ENCODE data around the gene VIPR1.

Gene VIPR1, protein sequence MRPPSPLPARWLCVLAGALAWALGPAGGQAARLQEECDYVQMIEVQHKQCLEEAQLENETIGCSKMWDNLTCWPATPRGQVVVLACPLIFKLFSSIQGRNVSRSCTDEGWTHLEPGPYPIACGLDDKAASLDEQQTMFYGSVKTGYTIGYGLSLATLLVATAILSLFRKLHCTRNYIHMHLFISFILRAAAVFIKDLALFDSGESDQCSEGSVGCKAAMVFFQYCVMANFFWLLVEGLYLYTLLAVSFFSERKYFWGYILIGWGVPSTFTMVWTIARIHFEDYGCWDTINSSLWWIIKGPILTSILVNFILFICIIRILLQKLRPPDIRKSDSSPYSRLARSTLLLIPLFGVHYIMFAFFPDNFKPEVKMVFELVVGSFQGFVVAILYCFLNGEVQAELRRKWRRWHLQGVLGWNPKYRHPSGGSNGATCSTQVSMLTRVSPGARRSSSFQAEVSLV

GRCh38 chr3:42502429-42503250, at the start of gene VIPR1:
VIPR1 (plus strand) TSS chr3:42502643; CDS start chr3:42502736, 93 bp downstream.
- DNase-seq (ENCODE audit: low read depth): peak; percentile 84

- no peak for DNase-seq (ENCODE audit: low read depth)
These were observed 46.2 kb upstream of the VIPR1 start for GRCh38 chr3:42456211-42456610.

DNA sequence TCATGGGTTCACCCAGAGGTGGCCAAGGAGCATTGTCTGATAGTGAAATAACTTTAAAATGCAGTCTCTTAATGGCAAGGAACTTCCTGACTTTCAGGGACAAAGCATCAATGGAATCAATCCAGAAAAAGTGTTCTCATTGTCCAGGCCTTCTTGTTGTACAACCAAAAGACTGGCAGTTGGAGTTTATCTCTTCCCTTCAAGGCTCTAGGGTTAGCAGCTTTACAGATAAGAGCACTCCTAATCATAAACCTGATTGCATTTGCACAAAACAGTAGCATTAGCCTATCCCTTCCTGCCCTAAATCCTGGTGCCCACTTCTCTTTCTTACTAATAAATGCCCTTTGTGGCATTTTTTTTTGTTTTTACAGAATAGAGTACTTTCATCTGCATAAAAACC, 43.3 kb upstream of the VIPR1 start:
- no peak for DNase-seq (ENCODE audit: low read depth)

DNA sequence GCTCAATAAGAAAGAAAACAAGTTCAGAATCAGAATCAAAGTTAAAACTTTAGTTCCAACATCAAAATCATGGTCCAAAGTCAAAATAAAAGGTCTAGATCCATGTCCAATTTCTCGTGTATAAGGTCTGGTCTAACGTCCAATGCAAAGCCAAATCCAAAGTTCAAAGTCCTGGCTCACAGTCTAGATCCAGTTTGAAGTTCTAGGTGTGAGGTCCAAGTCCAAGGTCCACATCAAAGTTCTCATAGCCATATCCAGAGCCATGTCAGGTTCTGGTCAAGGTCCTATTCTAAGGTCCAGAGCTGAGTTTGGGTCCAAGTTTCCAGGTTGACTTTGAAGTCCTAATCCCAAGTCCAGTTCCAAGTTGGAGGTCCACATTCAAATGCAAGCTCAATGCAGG, 40.7 kb upstream of the VIPR1 start:
- no peak for DNase-seq (ENCODE audit: low read depth)

DNA sequence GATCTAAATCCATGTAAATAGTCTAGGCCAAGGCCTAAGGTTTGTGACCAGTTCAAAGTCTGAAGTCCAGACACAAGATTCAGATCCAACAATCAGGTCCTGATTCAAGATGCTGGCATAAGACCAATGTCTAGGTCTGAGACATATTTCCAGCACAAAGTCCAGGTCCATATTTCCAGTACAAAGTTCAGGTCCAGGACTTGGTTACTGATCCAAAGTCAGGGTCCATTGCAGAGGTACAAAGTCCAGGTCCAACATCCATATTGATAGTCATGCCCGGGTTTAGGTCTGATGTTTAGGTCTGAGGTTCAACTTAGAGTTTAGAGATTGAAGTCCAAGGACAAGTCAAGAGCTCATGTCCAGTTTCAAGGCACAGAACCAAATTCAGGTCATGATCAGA, 39.4 kb upstream of the VIPR1 start:
- no peak for DNase-seq (ENCODE audit: low read depth)

- DNase-seq (ENCODE audit: low read depth): no peak
These were observed 34.3 kb upstream of the VIPR1 start for GRCh38 chr3:42468111-42468510.

DNA sequence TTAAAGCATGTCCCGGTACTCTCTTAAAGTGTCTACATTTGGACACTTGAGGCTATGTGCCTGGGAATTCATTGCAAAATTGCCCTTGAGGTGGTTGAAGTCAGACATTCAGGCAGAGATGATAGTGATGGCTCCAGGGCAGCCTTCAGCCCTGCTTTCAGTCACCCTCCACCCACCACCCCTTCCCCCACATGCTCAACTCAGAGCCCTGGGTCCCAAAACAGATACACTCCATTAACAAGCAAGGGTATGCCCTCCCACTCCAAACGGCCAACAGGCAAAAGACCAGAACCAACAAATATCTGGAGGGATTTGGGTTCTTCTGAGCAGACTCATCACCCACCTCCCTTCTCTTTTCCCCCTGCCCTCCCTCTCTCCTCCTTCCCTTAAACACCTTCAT, 29.9 kb upstream of the VIPR1 start:
- DNase-seq (ENCODE audit: low read depth): no peak

DNA sequence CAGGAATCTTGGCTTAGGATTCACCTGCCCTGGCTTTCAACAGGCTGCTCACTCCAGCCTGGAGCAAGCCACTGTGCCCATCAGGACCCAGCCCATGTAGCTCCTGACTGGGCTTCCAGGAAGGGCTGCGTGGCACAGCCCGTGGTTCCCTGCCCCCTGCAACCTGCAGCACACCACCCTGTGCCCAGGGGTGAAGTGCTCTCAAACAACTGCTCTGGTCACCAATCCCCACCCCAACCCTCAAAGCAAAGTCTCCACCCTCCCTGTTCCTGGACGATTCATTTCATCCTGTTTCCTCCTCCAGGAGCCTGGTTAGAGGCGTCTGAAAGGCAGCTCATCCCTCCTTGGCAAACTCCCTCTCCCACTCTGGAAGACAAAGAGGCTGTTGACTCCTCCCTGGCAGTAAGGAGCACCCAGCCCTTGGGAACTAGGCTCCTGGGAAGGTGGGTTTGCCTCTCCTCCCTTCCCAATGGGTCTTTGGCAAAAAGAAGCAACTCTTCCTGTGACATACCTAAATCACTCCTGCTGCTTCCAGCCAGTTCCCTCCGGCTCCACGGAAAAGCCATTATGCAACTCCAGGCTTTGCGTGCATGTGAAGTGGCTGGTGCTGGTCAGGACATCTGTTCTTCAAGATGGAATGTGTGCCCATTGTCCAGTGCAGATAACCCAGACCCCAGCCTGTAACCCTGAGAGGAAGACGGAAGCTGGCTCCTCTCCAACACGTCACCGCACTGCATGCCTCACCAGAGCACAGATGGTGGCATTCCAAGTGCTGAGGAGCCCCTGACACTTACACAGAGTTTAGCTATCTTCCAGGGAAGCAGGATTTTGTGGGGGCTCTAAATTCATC, 29.1 kb upstream of the VIPR1 start:
- DNase-seq (ENCODE audit: low read depth): no peak

DNA sequence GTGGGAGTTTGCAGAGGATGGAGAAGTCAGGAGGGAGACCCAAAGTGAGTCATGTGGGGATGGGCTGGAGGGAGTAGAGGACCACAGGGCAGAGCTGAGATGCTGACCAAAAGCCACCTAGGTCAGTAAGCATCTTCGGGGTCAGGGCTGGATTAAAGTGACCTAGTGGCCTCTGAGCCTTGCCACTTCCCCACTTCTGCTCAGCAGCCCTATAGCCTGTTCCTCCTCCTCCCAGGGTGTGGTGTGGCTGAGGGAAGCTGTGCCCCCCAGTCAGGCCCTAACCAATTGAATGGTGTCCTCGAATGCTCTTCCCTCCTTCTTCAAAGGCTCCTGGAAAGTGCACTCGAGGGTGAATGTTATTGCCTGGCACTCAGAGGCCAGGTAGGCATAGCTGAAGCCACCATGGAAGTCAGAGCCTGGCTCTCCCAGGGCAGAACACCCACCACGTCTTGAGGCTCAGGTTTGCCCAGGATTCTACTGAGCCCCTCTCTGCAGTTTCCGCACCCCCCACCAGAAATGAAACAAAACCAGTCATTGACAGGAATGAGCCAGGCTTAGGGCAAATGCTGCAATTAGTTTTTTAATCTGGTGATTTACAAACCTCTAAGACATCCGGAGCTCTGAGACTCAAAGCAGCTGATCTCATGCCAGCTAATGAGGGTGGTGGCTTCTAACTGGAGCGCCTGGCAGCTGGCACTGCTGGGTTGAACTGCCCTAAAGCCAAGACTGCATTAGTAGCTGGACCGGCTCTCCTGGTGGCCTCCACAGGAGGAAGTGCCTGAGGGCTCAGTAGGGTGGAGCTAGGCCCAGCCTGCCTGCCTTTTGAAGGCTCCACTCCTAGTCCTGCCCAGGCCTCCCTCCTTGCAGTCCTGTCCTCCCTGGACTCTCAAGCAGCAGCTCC, 26.0 kb upstream of the VIPR1 start:
- DNase-seq (ENCODE audit: low read depth): no peak

DNA sequence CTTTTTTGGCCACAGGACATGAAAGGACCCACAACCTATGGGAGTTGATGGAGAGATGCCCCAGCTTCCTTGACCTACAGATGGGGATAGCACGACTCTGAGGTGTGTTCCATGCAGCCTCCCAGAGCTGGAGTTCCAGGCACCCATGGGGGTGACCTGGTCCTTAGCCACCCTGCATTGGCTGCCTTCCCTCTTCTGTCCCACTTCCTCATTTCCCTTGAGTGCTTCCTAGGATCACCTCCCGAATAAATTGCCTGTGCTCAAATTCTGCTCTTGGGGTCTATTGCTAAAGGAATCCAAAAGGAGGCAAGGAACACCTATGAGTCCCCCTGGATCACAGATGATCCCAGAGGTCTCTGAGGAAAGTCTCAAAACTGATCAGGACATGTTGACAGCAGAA, 24.7 kb upstream of the VIPR1 start:
- no peak for DNase-seq (ENCODE audit: low read depth)

- no peak for DNase-seq (ENCODE audit: low read depth)
These were observed 23.6 kb upstream of the VIPR1 start for GRCh38 chr3:42478830-42479229.

GRCh38 chr3:42486814-42487565, 15.5 kb upstream of the VIPR1 start:
- no peak for DNase-seq (ENCODE audit: low read depth)

- no peak for DNase-seq (ENCODE audit: low read depth)
These were observed 13.8 kb upstream of the VIPR1 start for GRCh38 chr3:42488687-42489086.

- DNase-seq (ENCODE audit: low read depth): no peak
These were observed 13.1 kb upstream of the VIPR1 start for GRCh38 chr3:42489116-42489936.

GRCh38 chr3:42489937-42490227, 12.6 kb upstream of the VIPR1 start:
- no peak for DNase-seq (ENCODE audit: low read depth)

DNA sequence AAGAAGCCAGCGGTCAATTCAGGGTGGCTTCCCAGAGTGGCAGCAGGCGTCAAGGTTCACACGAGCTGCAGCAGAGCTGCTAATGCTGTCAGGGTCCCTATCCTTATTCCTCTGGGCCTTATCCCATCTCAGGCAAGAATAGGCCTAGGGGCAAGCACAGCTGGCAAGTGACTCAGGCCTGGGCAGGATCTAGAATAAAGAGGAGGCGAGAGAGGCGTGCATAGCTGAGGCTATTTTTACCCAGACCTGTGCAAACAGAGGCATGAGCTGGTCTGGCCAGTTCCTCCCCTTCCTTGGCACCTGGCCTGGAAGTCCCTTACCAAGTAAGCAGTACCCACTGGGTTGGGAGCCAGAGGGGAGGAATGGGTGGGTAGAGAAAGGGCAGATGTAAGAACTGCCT, 12.2 kb upstream of the VIPR1 start:
- no peak for DNase-seq (ENCODE audit: low read depth)

DNA sequence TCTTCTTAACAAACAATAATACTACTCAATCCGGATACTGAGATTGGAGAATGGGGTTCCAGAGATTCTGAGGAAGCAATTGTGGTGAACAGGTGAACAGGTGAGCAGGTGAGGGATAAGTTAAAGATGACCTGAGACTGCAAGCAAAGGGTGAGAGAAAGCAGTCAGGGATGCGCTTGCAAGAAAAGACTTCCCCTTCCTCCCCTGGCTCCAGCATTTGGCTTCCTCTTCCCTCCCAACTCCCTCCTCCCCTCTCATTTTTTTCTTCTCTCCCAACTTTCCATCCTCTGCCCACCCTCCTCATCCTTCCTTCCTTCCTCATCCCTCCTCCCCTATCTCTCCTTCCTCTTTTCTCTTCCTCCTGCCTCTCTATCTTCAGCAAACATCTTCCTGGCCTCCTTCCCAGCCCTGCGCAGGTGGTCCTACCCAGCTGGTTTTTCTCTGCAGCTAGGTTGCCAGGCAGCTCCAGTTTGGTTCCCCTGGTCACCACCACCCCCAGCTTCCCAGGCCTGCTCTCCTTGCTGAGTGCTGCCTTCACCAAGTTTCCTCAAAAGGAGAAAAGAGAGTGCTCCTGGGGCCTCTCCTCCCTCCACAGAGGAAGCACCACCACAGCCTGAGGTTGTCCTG, 10.4 kb upstream of the VIPR1 start:
- DNase-seq (ENCODE audit: low read depth): no peak

GRCh38 chr3:42492508-42493080, 9.8 kb upstream of the VIPR1 start:
- no peak for DNase-seq (ENCODE audit: low read depth)
